Renal cortical epithelial cell (primary cell): ENCODE data around the gene KRTAP5-7. TPM values are rescaled to one million over a fixed set of nuclear protein-coding genes. Genes with fewer than 3 reads are reported as not detected.
"Not testable (repeated sequence)": the region's sequence is repeated elsewhere in the genome, so short reads cannot be mapped to it uniquely, and the experiment has no call there.

ENCODE experiments used
- DNase-seq: peaks from one replicate; pipeline ENCODE4 v3.0.0-alpha.2; 2011; ENCODE audit warnings: low read depth
- total RNA-seq: library from RNA; depleted of rRNA; stranded (reverse); fragments of >200 nt; gene quantifications from 2 replicates; pipeline ENCODE4 v1.2.3, GENCODE V29; 2014

The KRTAP5-7 gene
- total RNA-seq, 1 donor from 2014 or later = not detected

GRCh38 chr11:71557257-71557656 lies 30.2 kb downstream of the KRTAP5-7 start:
- DNase-seq = no peak

GRCh38 chr11:71558996-71559395 lies 31.9 kb downstream of the KRTAP5-7 start:
- DNase-seq = no peak

- DNase-seq = no peak
These were observed 35.1 kb downstream of the KRTAP5-7 start for GRCh38 chr11:71562120-71562519.

- peak; percentile 44 for DNase-seq
These were observed 36.3 kb downstream of the KRTAP5-7 start for GRCh38 chr11:71563406-71563805.

DNA sequence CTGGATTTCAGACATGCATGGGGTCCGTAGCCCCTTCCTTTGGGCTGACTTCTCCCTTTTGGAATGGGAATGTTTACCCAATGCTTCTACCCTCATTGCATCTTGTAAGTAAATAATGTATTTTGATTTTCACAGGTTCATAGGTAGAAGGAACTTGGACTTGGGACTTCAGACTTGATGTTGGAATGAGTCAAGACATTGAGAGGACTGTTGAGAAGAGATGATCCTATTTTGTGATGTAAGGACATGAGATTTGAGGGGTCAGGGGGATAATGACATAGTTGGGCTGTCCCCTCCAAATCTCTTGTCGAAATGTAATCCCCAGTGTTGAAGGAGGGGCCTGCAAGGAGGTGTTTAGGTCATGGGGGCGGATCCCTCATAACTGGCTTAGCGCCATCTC lies 37.4 kb downstream of the KRTAP5-7 start:
- DNase-seq = no peak

DNA sequence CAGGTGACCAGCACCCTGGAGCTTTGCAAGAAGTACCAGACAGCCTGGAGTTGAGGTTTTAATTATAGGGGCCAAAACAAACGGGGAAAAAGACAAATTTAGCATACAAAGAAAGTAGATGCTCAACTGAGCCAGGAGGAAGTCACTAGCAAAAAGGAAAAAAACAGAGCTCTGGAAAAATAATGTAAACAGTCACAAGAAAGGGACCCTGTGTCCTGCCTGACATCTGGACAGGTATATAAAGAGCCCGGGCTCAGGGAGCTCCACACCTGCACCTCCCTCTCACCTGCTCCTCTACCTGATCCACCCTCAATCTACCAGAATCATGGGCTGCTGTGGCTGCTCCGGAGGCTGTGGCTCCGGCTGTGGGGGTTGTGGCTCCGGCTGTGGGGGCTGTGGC lies 38.2 kb downstream of the KRTAP5-7 start, which contains the start of gene KRTAP5-10:
KRTAP5-10 (plus strand) TSS at position 301 of the 400 bp plus-strand sequence; CDS start at position 326, 25 bp downstream.
- DNase-seq = no peak

- DNase-seq = no peak
These were observed 39.1 kb downstream of the KRTAP5-7 start for GRCh38 chr11:71566081-71566620.

DNA sequence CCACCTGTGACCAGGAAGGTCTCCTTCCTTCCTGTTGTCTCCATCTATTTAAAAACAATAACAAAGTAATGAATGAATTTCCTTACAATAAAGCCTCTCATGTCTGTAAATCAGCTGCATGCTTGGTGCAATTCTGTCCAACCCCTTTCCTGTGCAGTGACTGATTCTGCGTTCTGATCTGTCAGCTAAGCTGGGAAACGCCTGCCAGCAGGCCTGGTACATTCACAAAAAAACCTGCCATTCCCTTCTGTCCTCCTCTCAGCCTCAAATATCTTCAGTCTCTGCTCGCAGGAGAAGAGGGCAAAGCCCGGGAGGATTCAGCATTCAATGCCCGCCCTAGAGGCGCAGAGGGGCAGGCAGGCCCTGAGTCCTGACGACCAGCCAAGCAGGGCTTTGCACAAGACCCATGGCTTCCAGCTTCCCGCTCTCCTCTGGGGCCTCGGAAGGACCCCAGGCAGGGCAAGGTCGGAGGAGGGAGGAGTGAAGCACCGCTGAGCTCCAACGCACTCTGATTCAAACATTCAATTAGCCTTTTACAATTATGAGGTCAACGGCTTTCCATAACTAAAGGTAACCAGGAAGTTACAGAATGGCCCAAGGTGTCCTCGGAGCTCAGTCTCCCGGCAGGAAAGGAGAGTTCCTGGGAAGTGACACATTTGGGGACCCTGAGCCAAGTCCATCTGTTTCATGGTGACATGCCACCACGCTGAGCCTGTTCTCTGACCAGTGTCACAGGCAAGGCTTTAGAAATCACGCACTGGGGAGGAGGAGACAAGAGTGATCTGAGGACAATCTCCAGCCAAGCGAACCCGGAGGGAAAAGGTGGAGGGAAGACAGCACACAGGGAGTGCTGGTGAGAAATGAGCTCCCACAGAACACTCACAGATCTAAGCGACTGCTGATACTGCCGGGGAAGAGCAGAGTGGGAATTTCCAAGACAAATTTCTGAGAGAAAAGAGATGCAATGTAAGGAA lies 39.8 kb downstream of the KRTAP5-7 start:
- DNase-seq = not testable (repeated sequence)

DNA sequence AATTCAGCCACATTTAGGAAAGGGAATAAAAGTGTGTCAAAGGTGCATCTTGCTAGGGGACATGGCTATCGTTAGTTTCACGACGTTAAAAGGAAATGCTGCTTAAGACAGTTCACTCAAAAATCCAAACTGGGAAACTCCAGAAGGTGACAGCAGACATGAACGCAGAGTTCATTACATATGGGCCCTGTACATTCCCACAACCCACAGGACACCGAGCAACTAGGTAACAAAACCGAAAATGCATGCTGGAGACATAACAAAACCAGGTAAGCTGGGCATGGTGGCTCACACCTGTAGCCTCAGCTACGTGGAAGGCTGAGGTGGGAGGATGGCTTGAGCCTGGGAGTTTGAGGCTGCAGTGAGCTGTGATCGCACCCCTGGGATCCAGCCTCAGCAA lies 40.6 kb downstream of the KRTAP5-7 start:
- DNase-seq = not testable (repeated sequence)

- no peak for DNase-seq
These were observed 41.8 kb downstream of the KRTAP5-7 start for GRCh38 chr11:71568704-71569349.

DNA sequence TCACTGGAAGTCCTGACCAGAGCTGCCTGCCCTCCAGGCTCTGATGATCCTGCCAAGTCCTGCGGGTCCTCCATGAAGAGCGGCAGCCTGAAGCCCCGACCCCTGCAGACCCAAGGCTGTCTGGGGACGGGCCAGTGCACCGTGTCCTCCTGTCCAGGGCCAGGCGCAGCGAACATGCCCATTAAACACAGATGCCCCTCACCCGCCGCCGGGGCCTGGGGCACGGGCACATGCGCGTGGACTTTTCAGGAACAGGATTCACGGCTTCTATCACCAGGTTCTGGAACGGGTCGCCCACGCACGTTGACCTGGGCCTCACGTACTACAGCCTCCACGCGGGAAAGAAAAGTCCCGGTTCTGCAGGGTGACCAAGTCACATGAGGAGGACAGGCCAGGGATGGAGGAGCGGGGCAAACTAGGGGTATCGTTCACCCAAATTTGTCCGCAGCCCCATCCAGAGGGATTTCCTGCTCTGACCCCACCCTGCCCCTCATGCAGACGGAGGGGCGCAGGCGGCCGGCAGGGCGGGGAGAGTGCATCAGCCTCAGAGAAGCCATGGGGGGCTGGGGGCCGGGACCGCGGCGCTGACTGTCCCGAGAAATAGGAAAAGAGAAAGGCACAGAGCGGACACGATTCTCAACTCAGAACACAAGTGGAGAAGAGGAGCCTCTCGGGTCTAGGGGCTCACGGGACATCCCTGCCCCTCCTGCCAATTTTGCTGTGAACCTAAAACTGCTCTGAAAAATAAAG lies 44.2 kb downstream of the KRTAP5-7 start:
- not testable (repeated sequence) for DNase-seq

DNA sequence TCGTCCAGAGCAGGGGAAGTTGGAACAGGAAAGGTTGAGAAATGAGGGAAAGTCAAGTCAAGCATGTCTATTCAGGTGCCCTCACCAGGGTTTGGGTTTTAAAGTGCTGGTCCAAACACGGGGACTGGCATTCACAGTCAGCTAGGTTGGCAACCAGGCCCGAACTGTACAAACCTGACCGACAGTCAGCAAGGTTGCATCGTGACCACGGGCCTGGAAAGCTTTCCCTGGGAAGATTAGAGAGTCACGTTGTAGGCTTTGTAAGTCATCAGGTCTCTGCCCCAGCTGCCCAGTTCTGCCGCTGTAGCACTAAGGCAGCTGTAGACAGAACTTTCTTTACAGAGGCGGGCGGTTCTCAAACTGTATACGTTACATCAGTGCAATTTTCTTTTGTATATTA lies 45.7 kb downstream of the KRTAP5-7 start:
- DNase-seq = no peak

DNA sequence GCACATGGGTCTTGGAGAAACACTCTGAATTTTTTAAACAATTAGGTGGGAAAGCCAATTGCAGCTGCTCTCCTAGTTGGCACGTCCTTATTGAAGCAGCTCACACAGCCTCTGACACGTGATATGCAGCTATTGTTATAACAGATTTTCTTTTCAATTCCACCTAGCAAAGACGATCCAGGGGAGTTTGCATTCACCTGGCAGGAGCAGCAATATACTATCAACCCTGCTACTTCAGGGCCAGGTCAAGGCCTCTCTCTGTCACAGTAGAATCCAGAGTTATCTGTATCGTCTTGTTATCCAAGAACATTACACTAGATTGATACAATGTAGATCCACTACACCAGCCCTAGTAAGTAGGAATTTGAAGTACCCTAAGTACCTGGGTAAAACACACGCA lies 47.4 kb downstream of the KRTAP5-7 start:
- DNase-seq = no peak

- DNase-seq = no peak
These were observed 48.8 kb downstream of the KRTAP5-7 start for GRCh38 chr11:71575723-71576424.

DNA sequence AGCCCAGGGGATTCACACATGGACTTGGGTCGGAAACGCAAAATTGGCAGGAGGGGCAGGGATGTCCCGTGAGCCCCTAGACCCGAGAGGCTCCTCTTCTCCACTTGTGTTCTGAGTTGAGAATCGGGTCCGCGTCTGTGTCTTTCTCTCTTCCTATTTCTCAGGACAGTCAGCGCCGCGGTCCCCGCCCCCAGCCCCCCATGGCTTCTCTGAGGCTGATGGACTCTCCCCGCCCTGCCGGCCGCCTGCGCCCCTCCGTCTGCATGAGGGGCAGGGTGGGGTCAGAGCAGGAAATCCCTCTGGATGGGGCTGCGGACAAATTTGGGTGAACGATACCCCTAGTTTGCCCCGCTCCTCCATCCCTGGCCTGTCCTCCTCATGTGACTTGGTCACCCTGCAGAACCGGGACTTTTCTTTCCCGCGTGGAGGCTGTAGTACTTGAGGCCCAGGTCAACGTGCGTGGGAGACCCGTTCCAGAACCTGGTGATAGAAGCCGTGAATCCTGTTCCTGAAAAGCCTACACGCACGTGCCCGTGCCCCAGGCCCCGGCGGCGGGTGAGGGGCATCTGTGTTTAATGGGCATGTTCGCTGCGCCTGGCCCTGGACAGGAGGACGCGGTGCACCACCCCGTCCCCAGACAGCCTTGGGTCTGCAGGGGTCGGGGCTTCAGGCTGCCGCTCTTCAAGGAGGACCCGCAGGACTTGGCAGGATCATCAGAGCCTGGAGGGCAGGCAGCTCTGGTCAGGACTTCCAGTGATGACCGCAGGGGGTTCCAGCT lies 49.8 kb downstream of the KRTAP5-7 start:
- not testable (repeated sequence) for DNase-seq

DNA sequence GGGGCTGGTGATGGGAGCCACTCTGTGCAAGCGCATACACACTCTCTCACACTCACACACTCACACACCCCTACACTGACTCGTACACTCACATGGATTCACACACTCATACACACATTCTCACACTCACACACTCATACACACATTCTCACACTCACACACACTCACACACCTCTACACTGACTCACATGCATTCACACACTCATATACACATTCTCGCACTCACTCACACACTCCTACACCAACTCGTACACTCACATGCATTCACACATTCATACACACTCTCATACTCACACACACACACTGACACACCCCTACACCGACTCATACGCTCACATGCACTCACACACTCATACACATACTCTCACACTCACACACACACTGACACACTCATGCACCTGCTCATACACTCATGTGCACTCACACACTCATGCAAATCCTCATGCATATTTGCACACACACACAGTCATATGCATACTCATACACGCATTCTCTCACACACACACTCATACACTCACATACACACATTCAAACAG lies 50.5 kb downstream of the KRTAP5-7 start:
- DNase-seq = no peak
